ENCODE results near the gene IL23A. TPM values are rescaled to one million over a fixed set of nuclear protein-coding genes. Genes with fewer than 3 reads are reported as not detected.

The IL23A gene, protein sequence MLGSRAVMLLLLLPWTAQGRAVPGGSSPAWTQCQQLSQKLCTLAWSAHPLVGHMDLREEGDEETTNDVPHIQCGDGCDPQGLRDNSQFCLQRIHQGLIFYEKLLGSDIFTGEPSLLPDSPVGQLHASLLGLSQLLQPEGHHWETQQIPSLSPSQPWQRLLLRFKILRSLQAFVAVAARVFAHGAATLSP
- total RNA-seq = 36.0 and 36.9 TPM in 2 replicates

DNA sequence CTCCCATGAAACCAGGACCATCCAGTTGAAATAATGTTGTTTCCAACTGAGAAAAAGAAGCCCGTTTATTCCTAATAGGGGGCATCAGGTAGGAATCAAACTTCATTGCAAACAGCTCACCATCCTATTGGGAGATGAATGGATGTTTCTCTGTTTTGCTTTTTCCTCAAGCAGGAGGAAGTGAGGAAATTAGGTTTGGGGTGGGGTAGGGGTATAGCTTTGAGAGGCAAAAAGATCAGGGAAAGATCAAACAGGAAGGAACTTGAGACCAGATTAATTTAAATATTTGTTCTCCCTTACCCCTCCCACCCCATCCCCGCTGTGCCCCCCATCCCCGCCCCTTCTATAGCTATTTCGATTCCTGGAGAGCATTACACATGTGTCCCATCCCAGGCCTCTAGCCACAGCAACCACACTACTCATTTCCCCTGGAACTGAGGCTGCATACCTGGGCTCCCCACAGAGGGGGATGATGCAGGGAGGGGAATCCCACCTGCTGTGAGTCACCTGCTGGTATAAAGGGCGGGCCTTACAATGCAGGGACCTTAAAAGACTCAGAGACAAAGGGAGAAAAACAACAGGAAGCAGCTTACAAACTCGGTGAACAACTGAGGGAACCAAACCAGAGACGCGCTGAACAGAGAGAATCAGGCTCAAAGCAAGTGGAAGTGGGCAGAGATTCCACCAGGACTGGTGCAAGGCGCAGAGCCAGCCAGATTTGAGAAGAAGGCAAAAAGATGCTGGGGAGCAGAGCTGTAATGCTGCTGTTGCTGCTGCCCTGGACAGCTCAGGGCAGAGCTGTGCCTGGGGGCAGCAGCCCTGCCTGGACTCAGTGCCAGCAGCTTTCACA is at the start of gene IL23A:
Gene IL23A (plus strand): TSS at position 577 of the 850 bp plus-strand sequence. CDS start 161 bp downstream, at position 738.
- peaks cover 47% of the 10 kb centered on the region for H3K4me1 Mint-ChIP-seq
- intact Hi-C loops (cut with micrococcal nuclease) = loop anchor here (1.0 to 10.0 kb wide), 4 partner anchors 22 to 296 kb away; partner anchors contain the start of genes BAZ2A, CS and STAT2

DNA sequence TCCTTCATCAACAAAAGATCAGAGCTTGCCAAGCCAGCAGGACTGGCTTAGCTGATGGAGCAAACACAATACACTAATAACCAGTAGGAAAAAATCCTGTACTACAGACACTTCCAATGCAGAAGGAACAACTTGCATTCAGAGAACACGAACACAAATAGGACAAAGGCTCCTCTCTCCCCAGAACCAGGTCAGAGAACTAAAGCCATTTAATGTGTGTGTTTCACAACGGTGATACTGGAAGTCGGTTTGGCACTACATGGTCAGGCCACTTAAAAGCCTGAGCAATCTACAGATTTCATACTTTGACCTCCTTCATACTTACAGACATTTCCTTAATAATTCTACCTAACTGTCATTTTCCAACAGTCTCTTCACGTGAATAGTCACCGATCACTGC is 44.9 kb upstream of the IL23A start:
- Mint-ChIP-seq H3K9me3 (no peaks in the 10 kb centered on the region), H3K4me3 (no peak overlapping the region), H3K27me3 (no peaks in the 10 kb centered on the region), H3K36me3 (ENCODE audit: low read depth) (peaks cover 47% of the 10 kb centered on the region), H3K27ac (no peak overlapping the region), H3K4me1 (peaks cover 38% of the 10 kb centered on the region)
- DNase-seq = no peak
- intact Hi-C loops (cut with micrococcal nuclease) = no loop called here

More for the DNA sequence above, at the start of gene IL23A:
- H3K9me3 Mint-ChIP-seq = no peaks in the 10 kb centered on the region
- peak; percentile 93 for DNase-seq
- no peaks in the 10 kb centered on the region for H3K27me3 Mint-ChIP-seq
- H3K27ac Mint-ChIP-seq = peak within 1 kb of the TSS; percentile 100
- peaks cover 31% of the 10 kb centered on the region for H3K36me3 Mint-ChIP-seq (ENCODE audit: low read depth)
- H3K4me3 Mint-ChIP-seq = peak within 1 kb of the TSS; percentile 95

DNA sequence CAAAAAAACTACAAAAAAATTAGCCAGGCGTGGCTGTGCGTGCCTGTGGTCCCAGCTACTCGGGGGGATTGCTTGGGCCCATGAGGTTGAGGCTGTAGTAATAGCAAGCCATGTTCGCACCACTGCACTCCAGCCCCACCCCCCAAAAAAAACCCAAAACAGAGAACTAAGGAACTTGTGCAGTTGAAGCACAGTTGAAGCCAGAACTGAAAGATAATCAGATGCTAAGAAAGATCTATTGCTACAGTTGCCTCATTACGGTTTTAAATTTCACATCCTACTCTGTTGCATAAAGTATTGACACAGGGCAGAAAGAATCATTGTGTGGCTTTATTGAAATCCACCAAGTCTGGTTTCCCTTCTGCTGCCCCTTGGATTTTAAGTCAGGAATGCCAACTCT is 42.4 kb upstream of the IL23A start:
- intact Hi-C loops (cut with micrococcal nuclease) = no loop called here
- Mint-ChIP-seq H3K4me1 (peaks cover 36% of the 10 kb centered on the region), H3K36me3 (ENCODE audit: low read depth) (peaks cover 37% of the 10 kb centered on the region)

DNA sequence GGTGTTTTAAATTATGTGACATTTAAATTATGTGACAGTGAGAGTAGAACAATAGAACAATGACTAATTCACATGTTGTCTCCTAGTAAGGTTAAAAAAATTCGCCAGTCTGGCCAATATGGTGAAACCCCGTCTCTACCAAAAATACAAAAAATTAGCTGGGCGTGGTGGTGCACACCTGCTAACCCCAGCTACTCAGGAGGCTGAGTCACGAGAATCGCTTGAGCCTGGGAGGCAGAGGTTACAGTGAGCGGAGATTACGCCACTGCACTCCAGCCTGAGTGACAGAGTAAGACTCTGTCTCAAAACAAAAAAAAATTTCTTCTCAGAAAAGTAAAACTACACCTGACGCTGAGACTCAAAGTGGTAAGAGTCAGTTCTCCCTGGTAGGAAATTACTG is 41.3 kb upstream of the IL23A start:
- H3K4me1 Mint-ChIP-seq = peaks cover 41% of the 10 kb centered on the region
- H3K4me3 Mint-ChIP-seq = peak overlapping the region; percentile 99
- peaks cover 35% of the 10 kb centered on the region for H3K36me3 Mint-ChIP-seq (ENCODE audit: low read depth)
- no peak overlapping the region for H3K27ac Mint-ChIP-seq
- no peak for DNase-seq
- no peaks in the 10 kb centered on the region for H3K27me3 Mint-ChIP-seq
- intact Hi-C loops (cut with micrococcal nuclease) = no loop called here
- H3K9me3 Mint-ChIP-seq = no peaks in the 10 kb centered on the region

More for the DNA sequence above, 42.4 kb upstream of the IL23A start:
- Mint-ChIP-seq H3K4me3 (no peak overlapping the region), H3K9me3 (no peaks in the 10 kb centered on the region), H3K27me3 (no peaks in the 10 kb centered on the region), H3K27ac (no peak overlapping the region)
- no peak for DNase-seq

DNA sequence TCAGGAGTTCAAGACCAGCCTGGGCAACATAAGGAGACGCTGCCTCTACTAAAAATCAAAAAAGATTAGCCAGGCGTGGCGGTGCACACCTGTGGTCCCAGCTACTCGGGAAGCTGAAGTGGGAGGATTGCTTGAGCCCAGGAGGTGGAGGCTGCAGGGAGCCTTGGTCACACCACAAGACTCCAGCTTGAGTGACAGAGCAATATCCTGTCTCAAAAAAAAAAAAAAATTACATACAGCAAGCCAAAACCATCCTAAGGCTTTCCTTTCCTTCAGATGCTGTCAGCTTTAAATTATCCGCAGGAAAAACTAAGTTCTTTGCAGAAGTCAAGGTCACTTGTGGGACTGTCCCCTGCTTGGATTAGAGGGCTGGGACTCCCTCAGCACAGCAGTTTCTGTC is 39.9 kb upstream of the IL23A start:
- H3K27ac Mint-ChIP-seq = peak overlapping the region; percentile 97
- intact Hi-C loops (cut with micrococcal nuclease) = no loop called here
- peaks cover 31% of the 10 kb centered on the region for H3K36me3 Mint-ChIP-seq (ENCODE audit: low read depth)
- peaks cover 39% of the 10 kb centered on the region for H3K4me1 Mint-ChIP-seq
- no peaks in the 10 kb centered on the region for H3K9me3 Mint-ChIP-seq
- H3K27me3 Mint-ChIP-seq = no peaks in the 10 kb centered on the region
- DNase-seq = no peak
- peak overlapping the region; percentile 99 for H3K4me3 Mint-ChIP-seq

DNA sequence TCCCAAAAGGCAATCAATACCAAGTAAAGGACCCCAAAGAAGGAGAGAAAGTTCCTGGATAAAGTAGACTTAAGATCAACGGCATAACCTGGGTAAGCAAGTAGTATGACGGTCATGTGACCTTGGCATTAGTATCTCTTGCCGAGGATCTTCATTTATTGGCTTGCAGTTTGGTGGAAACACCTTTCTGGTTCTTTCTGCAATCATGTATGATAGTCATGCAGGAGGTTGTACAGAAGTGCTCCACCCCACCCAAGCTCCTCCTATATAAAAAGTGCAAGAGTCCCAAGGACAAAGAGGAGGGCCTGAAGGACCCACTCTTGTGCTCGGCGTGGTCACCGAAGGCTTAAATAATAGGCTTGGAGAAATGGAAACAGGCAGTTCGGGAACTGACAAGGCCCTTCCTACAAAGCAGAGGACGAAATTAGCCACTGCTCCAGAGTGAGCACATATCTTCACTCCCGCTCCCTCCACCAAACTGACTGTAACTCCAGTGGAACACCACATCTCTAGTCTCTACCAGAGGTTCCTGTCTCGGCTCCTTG is 39.3 kb upstream of the IL23A start:
- Mint-ChIP-seq H3K4me3 (peak overlapping the region; percentile 99), H3K27ac (peak overlapping the region; percentile 97), H3K36me3 (ENCODE audit: low read depth) (peaks cover 28% of the 10 kb centered on the region), H3K4me1 (peaks cover 39% of the 10 kb centered on the region), H3K9me3 (no peaks in the 10 kb centered on the region), H3K27me3 (no peaks in the 10 kb centered on the region)
- intact Hi-C loops (cut with micrococcal nuclease) = no loop called here
- peak; percentile 81 for DNase-seq

DNA sequence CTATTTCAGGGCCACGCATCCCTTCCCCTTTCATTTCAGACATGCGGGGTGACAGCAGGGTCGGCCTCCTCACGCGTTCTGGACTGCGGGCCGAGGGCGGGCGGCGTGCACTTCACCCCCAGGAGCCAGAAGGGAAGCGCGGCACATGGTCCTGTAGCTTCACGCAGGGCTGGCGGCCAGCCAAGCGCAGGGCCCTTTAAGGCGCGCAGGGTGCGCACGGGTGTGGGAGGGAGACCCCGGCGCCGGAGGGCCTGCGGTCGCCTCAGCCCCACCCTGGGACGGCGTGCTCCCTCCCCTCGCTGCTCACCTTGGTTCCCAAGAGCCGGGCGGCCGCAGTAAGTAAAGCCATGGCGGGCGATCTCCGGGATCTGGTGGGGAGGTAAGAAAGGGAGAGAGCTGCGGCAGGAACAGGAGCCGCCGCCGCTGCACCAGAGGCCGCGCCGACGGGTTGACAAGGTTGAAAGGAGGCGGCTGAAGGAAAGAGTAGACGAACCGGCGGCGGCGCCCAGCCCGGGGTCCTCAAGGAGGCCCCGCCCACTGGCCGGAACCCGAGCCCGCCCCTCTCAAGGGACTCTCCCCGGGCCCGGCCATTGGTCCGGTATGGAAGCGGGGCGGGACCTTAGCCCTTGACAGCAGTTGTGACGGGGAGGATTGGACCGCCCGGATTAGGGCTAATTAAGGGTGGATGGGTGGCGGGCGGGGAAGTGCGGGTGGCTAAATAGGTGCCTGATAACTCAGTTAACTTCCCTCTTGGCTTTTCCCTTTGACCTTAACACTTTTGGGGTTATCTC is 38.6 kb upstream of the IL23A start, which contains the start of gene CS:
Gene CS (minus strand): TSS at position 478 of the 791 bp plus-strand sequence. CDS start 129 bp downstream, at position 349.
- Mint-ChIP-seq H3K4me1 (peaks cover 39% of the 10 kb centered on the region), H3K27me3 (no peaks in the 10 kb centered on the region), H3K36me3 (ENCODE audit: low read depth) (peaks cover 28% of the 10 kb centered on the region), H3K9me3 (no peaks in the 10 kb centered on the region), H3K27ac (peak within 1 kb of the TSS; percentile 97), H3K4me3 (peak within 1 kb of the TSS; percentile 99)
- peak; percentile 99 for DNase-seq
- intact Hi-C loops (cut with micrococcal nuclease) = loop anchor here (1.0 to 2.0 kb wide), 9 partner anchors 16 to 483 kb away; partner anchors contain the start of genes COQ10A, IL23A, PAN2 and SARNP

DNA sequence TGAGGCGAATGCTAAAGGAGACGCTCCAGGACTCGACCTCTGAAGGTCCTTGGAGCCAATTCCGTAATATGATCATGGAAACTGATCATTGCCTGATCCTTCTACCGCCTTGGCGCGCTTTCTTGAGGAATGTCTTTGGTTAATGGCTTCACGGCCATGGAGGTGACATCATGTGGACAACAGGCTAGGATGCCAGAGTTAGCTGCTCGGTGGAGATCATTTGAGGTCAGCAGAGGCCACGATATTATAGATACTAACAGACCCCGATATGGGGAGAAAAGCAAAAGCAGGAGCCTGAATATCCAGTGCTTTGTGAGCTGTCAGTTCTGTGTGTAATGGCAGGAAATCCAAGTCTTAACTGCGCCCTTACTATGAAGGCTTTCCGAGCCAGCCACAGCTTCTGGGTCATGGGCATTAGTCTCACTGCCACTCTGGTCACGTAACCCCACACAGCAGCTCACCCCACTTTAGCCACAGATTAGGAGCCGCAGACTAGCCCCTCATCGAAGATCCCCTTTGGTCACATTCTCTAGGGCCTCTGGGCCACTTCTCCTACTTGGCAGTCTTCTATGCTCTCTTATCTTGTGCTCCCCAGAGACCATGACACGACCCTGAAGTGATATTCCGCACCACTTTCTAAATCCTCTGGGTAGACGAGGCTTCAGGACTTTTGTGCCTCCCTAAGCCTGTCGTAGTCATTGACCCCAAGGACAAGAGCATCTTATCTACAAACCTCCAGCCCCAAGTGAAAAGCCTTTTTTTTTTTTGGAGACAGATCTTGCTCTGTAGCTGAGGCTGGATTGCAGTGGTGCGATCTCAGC is 37.8 kb upstream of the IL23A start:
- intact Hi-C loops (cut with micrococcal nuclease) = loop anchor here (1.0 to 2.0 kb wide), 9 partner anchors 15 to 484 kb away; partner anchors contain the start of genes COQ10A, IL23A, PAN2 and SARNP
- H3K4me3 Mint-ChIP-seq = peak overlapping the region; percentile 99
- H3K36me3 Mint-ChIP-seq (ENCODE audit: low read depth) = peaks cover 30% of the 10 kb centered on the region
- no peaks in the 10 kb centered on the region for H3K9me3 Mint-ChIP-seq
- no peak for DNase-seq
- H3K27ac Mint-ChIP-seq = peak overlapping the region; percentile 97
- H3K27me3 Mint-ChIP-seq = no peaks in the 10 kb centered on the region
- H3K4me1 Mint-ChIP-seq = peaks cover 39% of the 10 kb centered on the region

DNA sequence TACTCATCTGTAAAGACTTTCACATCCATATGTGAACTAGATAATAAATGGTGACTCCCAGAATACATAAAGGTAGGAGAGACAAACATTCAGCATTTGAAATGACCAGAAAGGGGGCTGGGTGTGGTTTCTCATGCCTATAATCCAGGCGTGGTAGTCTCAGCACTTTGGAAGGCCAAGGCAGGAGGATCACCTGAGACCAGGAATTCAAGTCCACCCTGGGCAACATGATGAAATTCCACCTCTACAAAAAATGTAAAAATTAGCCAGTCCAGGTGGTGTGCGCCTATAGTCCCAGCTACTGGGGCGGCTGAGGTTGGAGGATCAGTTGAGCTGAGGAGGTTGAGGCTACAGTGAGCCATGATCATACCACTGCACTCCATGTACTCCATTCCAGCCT is 34.4 kb upstream of the IL23A start:
- peaks cover 17% of the 10 kb centered on the region for H3K4me1 Mint-ChIP-seq
- no peaks in the 10 kb centered on the region for H3K9me3 Mint-ChIP-seq
- intact Hi-C loops (cut with micrococcal nuclease) = no loop called here
- no peaks in the 10 kb centered on the region for H3K27me3 Mint-ChIP-seq
- no peak overlapping the region for H3K4me3 Mint-ChIP-seq
- peaks cover 19% of the 10 kb centered on the region for H3K36me3 Mint-ChIP-seq (ENCODE audit: low read depth)
- H3K27ac Mint-ChIP-seq = no peak overlapping the region
- no peak for DNase-seq

DNA sequence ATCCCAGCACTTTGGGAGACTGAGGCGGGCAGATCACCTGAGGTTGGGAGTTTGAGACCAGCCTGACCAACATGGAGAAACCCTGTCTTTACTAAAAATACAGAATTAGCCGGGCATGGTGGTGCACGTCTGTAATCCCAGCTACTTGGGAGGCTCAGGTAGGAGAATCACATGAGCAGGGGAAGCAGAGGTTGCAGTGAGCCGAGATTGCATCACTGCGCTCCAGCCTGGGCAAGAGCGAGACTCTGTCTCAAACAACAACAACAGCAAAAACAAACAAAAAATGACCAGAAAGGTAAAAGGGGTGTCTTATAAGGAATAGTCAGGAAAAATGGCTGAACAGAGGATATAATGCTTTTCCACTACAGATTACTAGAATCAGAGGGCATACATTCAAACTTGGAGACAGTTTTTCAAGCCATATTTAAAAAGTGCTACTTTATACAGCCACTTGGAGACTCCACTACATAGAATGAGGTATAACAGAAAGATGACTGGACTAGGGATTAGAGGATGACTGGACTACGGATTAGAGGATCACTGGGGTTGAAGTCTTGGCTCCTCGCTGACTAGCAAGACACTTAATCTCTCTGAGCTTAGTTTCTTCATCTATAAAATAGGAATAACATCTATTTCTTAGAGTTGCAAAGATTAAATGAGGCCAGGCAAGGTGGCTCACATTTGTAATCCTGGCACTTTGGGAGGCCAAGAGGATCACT is 33.7 kb upstream of the IL23A start:
- H3K27me3 Mint-ChIP-seq = no peaks in the 10 kb centered on the region
- H3K9me3 Mint-ChIP-seq = no peaks in the 10 kb centered on the region
- no peak overlapping the region for H3K4me3 Mint-ChIP-seq
- peaks cover 23% of the 10 kb centered on the region for H3K36me3 Mint-ChIP-seq (ENCODE audit: low read depth)
- H3K27ac Mint-ChIP-seq = peak overlapping the region; percentile 21
- H3K4me1 Mint-ChIP-seq = peaks cover 17% of the 10 kb centered on the region
- DNase-seq = no peak
- intact Hi-C loops (cut with micrococcal nuclease) = no loop called here

DNA sequence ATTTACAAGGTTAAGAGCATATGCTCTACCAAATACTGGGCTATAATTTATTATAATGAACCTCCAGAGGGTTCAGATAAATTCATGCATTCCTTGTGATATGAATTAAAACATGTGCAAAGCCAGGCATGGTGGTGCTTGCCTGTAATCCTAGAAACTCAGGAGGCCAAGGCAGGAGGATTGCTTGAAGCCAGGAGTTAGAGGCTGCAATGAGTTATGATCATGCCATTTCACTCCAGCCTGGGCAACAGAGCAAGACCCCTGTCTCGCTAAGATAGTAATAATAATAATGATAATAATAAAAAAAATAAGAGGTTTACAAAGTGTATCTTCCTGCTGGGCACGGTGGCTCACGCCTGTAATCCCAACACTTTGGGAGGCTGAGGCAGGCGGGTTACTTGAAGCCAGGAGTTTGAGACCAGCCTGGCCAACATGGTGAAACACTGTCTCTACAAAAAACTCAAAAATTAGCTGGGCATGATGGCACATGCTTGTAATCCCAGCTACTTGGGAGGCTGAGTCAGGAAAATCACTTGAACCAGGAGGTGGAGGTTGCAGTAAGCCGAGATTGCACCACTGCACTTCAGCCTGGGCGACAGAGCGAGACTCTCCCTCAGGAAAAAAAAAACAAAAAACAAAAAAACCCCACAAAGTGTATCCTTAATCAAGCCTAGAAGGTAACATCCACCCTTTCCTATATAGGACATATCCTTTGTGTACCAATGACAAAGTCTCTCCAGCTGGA is 31.3 kb upstream of the IL23A start:
- DNase-seq = no peak
- no peaks in the 10 kb centered on the region for H3K9me3 Mint-ChIP-seq
- intact Hi-C loops (cut with micrococcal nuclease) = no loop called here
- peaks cover 33% of the 10 kb centered on the region for H3K36me3 Mint-ChIP-seq (ENCODE audit: low read depth)
- H3K27ac Mint-ChIP-seq = no peak overlapping the region
- no peaks in the 10 kb centered on the region for H3K27me3 Mint-ChIP-seq
- H3K4me1 Mint-ChIP-seq = peaks cover under 1% of the 10 kb centered on the region
- no peak overlapping the region for H3K4me3 Mint-ChIP-seq

DNA sequence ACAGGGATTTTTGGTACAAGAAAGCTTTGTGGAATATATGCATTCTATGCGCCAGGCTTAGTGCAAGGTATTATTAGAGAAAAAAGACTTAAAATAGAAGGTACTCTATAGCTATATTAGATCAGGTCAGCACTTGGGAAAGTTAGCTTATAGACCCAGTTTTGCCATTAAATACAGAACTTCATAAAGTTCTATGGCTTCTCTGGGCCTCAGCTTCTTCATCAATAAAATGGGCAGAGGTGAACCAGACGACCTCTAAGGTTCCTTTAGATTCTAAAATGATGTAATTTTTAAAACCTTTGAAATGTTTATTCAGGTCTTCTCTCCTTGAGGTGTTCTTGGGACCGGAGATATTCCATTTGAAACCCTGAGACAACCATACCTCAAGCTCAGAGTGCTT is 30.0 kb upstream of the IL23A start:
- DNase-seq = no peak
- intact Hi-C loops (cut with micrococcal nuclease) = no loop called here
- Mint-ChIP-seq H3K27ac (no peak overlapping the region), H3K27me3 (no peaks in the 10 kb centered on the region), H3K4me1 (no peaks in the 10 kb centered on the region), H3K36me3 (ENCODE audit: low read depth) (peaks cover 32% of the 10 kb centered on the region), H3K4me3 (no peak overlapping the region), H3K9me3 (no peaks in the 10 kb centered on the region)
